Measurements from ENCODE around the gene OR52K2.

DNA sequence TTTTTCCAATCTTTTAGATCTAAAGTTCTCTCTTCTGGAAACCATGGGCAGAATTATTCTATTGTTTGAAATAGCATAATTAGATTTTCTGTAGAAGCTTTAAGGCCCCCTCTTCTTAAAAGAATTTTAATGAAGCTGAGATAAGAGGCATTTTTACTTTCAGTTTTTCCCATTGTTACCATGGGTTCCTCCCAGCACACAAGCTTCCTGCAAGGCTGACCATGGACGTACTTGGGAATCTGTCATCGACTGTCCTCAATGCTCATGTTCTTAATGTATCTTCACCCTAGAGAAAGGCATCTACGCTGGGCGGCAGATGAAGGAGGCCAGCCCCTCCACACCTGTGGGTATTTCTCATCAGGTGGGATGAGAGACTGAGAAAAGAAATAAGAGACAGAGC, 11.1 kb downstream of the OR52K2 start:
- TF ChIP-seq, protein P1, sequence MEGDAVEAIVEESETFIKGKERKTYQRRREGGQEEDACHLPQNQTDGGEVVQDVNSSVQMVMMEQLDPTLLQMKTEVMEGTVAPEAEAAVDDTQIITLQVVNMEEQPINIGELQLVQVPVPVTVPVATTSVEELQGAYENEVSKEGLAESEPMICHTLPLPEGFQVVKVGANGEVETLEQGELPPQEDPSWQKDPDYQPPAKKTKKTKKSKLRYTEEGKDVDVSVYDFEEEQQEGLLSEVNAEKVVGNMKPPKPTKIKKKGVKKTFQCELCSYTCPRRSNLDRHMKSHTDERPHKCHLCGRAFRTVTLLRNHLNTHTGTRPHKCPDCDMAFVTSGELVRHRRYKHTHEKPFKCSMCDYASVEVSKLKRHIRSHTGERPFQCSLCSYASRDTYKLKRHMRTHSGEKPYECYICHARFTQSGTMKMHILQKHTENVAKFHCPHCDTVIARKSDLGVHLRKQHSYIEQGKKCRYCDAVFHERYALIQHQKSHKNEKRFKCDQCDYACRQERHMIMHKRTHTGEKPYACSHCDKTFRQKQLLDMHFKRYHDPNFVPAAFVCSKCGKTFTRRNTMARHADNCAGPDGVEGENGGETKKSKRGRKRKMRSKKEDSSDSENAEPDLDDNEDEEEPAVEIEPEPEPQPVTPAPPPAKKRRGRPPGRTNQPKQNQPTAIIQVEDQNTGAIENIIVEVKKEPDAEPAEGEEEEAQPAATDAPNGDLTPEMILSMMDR (IDR thresholded peaks at IDR 0.05), result no peak
- TF ChIP-seq POLR2AphosphoS5 (IDR thresholded peaks at IDR 0.05) (no peak), POLR2A (IDR thresholded peaks at IDR 0.05) (no peak)

Measured in breast epithelium (tissue), 3 donors.